Endothelial cell of coronary artery (primary cell): ENCODE results near the gene ZBTB11. TPM values are rescaled to one million over a fixed set of nuclear protein-coding genes. Genes with fewer than 3 reads are reported as not detected.

ENCODE experiments used
- total RNA-seq: library from RNA; depleted of rRNA; stranded (reverse); fragments of >200 nt; gene quantifications from 2 replicates; pipeline ENCODE4 v1.2.3, GENCODE V29; 2014

Gene ZBTB11, protein sequence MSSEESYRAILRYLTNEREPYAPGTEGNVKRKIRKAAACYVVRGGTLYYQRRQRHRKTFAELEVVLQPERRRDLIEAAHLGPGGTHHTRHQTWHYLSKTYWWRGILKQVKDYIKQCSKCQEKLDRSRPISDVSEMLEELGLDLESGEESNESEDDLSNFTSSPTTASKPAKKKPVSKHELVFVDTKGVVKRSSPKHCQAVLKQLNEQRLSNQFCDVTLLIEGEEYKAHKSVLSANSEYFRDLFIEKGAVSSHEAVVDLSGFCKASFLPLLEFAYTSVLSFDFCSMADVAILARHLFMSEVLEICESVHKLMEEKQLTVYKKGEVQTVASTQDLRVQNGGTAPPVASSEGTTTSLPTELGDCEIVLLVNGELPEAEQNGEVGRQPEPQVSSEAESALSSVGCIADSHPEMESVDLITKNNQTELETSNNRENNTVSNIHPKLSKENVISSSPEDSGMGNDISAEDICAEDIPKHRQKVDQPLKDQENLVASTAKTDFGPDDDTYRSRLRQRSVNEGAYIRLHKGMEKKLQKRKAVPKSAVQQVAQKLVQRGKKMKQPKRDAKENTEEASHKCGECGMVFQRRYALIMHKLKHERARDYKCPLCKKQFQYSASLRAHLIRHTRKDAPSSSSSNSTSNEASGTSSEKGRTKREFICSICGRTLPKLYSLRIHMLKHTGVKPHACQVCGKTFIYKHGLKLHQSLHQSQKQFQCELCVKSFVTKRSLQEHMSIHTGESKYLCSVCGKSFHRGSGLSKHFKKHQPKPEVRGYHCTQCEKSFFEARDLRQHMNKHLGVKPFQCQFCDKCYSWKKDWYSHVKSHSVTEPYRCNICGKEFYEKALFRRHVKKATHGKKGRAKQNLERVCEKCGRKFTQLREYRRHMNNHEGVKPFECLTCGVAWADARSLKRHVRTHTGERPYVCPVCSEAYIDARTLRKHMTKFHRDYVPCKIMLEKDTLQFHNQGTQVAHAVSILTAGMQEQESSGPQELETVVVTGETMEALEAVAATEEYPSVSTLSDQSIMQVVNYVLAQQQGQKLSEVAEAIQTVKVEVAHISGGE
- total RNA-seq, result 18.3 and 28.2 TPM in 2 replicates

DNA sequence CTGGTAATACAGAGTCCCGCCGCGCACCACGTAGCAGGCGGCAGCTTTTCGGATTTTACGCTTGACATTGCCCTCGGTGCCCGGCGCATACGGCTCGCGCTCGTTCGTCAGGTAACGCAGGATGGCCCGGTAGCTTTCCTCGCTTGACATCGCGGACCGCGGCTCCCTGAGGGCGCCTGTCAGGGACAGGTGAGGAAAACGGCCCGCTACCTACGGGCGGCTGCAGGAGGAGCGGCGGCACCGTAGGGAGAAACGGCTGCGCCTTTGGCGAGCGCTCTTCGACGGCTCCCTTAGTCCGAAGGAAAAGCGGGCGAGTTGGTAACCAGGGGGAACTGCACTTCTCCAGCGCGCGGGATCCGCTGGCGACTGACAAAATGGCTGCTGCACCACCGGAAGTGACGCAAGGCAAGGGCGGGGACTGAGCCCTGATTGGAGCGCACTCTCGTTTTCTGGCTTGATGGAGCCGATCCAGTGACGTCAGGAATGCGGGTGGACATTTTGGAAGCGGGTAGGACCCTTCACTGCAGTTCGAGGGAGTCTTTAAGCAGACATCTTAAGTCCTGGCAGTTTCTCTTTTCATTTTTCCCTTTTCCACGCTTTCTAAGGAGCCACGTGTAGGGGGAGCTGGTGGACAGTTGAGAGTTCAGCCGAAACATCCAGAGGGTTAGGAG lies at the start of gene ZBTB11:
Gene ZBTB11, minus strand, starts transcription at position 368 of the 671 bp plus-strand sequence. Its CDS starts 218 bp downstream, at position 150.

DNA sequence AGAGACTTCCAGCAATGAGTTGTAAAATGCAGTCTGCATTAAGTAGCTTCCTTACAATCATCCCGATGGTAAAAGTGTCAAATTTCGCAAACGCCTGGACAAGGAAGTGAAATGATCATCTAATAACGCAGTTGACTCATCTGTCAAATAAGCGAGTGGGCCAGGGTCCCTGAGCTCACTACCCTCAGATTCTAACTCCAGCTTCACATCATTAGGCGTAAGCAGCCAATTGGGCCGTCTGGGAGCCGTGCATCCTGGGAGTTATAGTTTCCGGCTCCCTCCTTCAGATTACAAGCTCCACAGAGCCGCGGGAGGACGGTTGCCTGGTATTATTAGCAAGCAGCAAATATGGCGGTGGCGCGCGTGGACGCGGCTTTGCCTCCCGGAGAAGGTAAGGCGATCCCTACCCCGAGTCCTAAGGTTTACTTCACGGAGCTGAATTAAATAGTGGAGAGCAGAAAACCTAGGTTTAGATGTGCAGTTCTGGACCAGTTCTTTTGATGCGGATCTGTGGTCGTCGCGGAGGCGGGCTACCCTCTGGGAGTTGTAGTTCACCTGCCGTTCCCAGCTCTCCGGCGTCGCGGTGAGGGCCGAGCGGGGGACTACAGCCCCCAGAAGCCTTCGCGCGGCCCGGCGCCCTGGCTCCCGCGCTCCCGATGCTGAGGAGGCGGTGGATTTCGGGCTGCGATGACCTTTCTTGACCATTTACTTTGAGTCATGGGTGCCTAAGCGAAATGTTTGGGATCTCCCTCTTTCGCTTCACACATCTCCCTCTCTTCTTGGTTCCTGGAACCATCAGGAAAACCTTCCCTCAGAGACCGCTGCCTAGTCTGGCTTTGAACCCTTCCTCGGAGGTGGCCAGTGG lies 47.6 kb upstream of the ZBTB11 start, which contains the start of gene CEP97:
Gene CEP97, plus strand, starts transcription at position 286 of the 865 bp plus-strand sequence. Its CDS starts 63 bp downstream, at position 349.

Other genes with a start within 250 kb of the ZBTB11 start
- 12.0 and 15.4 TPM in 2 replicates for gene SENP7, start 163.9 kb downstream of the ZBTB11 start, total RNA-seq
- 29.7 and 32.5 TPM in 2 replicates for gene TRMT10C, start 115.3 kb downstream of the ZBTB11 start, total RNA-seq
- 71.0 and 81.9 TPM in 2 replicates for gene PCNP, start 103.0 kb downstream of the ZBTB11 start, total RNA-seq
- gene RPL24, start 9.6 kb upstream of the ZBTB11 start, total RNA-seq, result 2,441 and 2,700 TPM in 2 replicates
- 9.6 and 9.7 TPM in 2 replicates for gene CEP97, start 47.5 kb upstream of the ZBTB11 start, total RNA-seq
- 7.5 and 11.9 TPM in 2 replicates for gene NXPE3, start 102.1 kb upstream of the ZBTB11 start, total RNA-seq
- 9.3 and 15.0 TPM in 2 replicates for gene NFKBIZ, start 172.4 kb upstream of the ZBTB11 start, total RNA-seq